ENCODE data around the gene DOCK1.
"Not testable (repeated sequence)": the region's sequence is repeated elsewhere in the genome, so short reads cannot be mapped to it uniquely, and the experiment has no call there.

The DOCK1 gene

DNA sequence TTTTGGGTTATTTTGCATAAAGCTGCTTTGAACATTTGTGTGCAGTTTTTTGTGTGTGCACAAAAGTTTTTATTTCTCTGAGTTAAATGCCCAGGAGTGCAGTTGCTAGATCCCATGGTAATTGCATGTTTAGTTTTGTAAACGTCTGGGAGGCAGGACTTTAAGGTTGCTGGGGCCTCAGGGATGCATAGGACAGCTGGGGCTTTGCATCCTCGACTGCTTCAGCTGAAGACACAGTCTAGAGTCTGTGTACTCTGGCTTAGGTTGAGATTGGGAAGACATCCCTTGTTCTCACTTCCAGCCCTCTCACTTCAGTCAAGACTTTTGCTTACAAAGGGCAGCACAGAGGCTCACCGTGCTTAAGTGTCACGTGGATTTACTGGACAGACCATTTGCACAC is 385.6 kb downstream of the DOCK1 start:
- H3K27me3 ChIP-seq (ENCODE audit: control insufficient read depth, insufficient read depth, low read length) = no peaks in the 10 kb centered on the region
- H3K9ac ChIP-seq (ENCODE audit: low read length) = no peak overlapping the region
- no peak overlapping the region for H3K27ac ChIP-seq (ENCODE audit: low read depth, low read length)
- H3K4me3 ChIP-seq (ENCODE audit: low read length) = no peak overlapping the region
- H3K36me3 ChIP-seq (ENCODE audit: control insufficient read depth, insufficient read depth, low read length) = no peaks in the 10 kb centered on the region
- no peaks in the 10 kb centered on the region for H3K4me1 ChIP-seq (ENCODE audit: control insufficient read depth, insufficient read depth, low read length)

DNA sequence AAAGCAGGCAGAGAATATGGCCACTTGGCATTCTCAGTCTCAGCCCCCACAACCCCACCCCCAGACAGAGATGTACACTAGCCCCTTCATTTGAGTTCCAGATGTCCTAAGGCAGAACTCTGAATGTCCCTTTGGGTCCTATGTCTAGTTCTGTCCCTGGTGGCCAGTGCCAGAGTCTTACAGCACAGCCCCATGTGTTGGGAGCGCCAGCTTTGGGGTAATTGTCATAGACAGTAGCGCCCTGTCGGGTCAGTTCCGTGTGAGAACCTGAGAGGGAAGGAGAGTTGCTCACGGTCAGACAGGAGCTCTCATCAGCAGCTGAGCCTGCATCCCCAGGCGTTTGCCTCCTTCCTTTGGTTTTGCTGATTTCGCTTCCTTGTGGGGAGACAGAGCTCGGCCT is 386.1 kb downstream of the DOCK1 start:
- H3K27ac ChIP-seq (ENCODE audit: low read depth, low read length) = no peak overlapping the region
- no peaks in the 10 kb centered on the region for H3K36me3 ChIP-seq (ENCODE audit: control insufficient read depth, insufficient read depth, low read length)
- H3K4me3 ChIP-seq (ENCODE audit: low read length) = no peak overlapping the region
- H3K9ac ChIP-seq (ENCODE audit: low read length) = no peak overlapping the region
- H3K27me3 ChIP-seq (ENCODE audit: control insufficient read depth, insufficient read depth, low read length) = no peaks in the 10 kb centered on the region
- H3K4me1 ChIP-seq (ENCODE audit: control insufficient read depth, insufficient read depth, low read length) = no peaks in the 10 kb centered on the region

DNA sequence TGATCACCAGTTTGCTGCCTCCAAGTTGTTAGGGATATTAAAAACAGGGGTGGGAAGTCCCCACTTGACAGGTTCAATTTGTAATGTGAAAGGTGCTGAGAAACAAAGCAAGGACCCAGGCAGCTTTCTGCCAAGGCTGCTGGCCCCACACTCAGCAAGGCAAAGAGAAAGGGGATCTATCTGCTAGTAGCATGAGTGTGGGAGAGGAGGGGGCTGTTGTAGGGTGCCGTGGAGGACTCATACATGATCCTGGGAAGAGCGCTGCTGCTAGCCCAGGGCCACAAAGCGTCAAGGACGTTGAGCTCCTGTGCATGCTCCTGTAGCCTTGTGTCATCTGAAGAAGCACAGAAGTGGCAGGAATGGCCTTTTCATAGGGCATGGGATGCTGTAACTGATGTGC is 387.7 kb downstream of the DOCK1 start:
- H3K27ac ChIP-seq (ENCODE audit: low read depth, low read length) = no peak overlapping the region
- H3K4me1 ChIP-seq (ENCODE audit: control insufficient read depth, insufficient read depth, low read length) = no peaks in the 10 kb centered on the region
- no peaks in the 10 kb centered on the region for H3K27me3 ChIP-seq (ENCODE audit: control insufficient read depth, insufficient read depth, low read length)

DNA sequence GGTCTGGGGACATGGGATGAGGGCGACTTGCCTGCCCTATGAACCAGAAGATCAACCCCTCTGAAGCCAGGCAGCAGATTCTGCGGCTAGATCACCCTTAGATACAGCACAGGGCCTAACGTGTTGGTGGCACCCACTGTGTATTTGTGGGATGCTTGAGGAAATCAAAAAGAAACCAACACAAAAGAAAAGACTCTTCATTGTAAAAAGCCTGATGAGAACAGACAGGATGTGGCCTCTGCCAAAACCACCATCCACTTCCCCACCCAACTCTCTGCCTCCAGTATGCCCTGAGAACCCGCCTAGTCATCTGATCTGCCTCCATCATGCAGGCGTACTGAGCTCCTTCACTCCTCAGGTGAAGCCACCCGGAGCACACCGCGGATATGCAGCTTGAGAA is 388.4 kb downstream of the DOCK1 start:
- Histone ChIP-seq H3K9ac (ENCODE audit: low read length) (no peak overlapping the region), H3K4me1 (ENCODE audit: control insufficient read depth, insufficient read depth, low read length) (no peaks in the 10 kb centered on the region), H3K4me3 (ENCODE audit: low read length) (no peak overlapping the region), H3K36me3 (ENCODE audit: control insufficient read depth, insufficient read depth, low read length) (no peaks in the 10 kb centered on the region), H3K27ac (ENCODE audit: low read depth, low read length) (no peak overlapping the region), H3K27me3 (ENCODE audit: control insufficient read depth, insufficient read depth, low read length) (no peaks in the 10 kb centered on the region)

More for the DNA sequence above, 387.7 kb downstream of the DOCK1 start:
- no peak overlapping the region for H3K4me3 ChIP-seq (ENCODE audit: low read length)
- H3K36me3 ChIP-seq (ENCODE audit: control insufficient read depth, insufficient read depth, low read length) = no peaks in the 10 kb centered on the region
- no peak overlapping the region for H3K9ac ChIP-seq (ENCODE audit: low read length)

- H3K4me1 ChIP-seq (ENCODE audit: control insufficient read depth, insufficient read depth, low read length) = no peaks in the 10 kb centered on the region
- H3K27ac ChIP-seq (ENCODE audit: low read depth, low read length) = no peak overlapping the region
- no peak overlapping the region for H3K9ac ChIP-seq (ENCODE audit: low read length)
- no peak overlapping the region for H3K4me3 ChIP-seq (ENCODE audit: low read length)
- H3K36me3 ChIP-seq (ENCODE audit: control insufficient read depth, insufficient read depth, low read length) = no peaks in the 10 kb centered on the region
- H3K27me3 ChIP-seq (ENCODE audit: control insufficient read depth, insufficient read depth, low read length) = no peaks in the 10 kb centered on the region
Observed at GRCh38 chr10:127296696-127297095, 391.5 kb downstream of the DOCK1 start.

DNA sequence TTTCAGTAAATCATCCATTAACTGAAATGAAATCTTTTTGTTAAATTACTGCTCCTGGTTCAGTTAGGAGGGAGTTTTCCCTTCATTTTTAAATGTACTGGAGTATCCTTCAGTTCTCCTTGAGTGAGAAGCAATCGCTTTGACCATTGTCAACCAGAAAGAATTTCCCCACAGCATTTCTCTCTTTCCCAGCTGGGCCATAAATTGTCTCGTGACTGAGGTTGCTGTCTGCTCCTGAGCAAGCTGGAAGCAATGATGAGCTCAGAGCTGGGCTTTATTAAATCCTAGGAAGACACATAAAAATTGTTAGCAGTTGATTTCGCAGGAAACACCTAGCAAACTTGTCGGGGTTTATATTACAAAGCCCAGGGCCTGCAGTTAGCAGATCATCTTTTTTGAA is 393.2 kb downstream of the DOCK1 start:
- Histone ChIP-seq H3K4me1 (ENCODE audit: control insufficient read depth, insufficient read depth, low read length) (no peaks in the 10 kb centered on the region), H3K27me3 (ENCODE audit: control insufficient read depth, insufficient read depth, low read length) (no peaks in the 10 kb centered on the region), H3K27ac (ENCODE audit: low read depth, low read length) (no peak overlapping the region), H3K4me3 (ENCODE audit: low read length) (no peak overlapping the region), H3K36me3 (ENCODE audit: control insufficient read depth, insufficient read depth, low read length) (no peaks in the 10 kb centered on the region), H3K9ac (ENCODE audit: low read length) (no peak overlapping the region)

DNA sequence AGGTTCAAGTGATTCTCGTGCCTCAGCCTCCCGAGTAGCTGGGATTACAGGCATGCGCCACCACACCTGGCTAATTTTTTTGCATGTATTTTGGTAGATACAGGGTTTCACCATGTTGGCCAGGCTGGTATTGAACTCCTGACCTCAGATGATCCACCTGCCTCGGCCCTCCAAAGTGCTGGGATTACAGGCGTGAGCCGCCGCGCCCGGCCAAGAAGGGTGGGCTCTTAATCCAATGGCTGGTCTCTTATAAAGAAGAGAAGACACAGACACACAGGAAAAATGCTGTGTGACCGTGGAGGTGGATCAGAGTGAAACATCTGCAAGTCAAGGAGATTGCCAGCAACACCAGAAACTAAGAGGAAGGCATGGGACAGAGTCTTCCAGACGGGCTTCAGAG is 394.0 kb downstream of the DOCK1 start:
- H3K36me3 ChIP-seq (ENCODE audit: control insufficient read depth, insufficient read depth, low read length); H3K4me3 ChIP-seq (ENCODE audit: low read length); H3K27ac ChIP-seq (ENCODE audit: low read depth, low read length); H3K4me1 ChIP-seq (ENCODE audit: control insufficient read depth, insufficient read depth, low read length); H3K27me3 ChIP-seq (ENCODE audit: control insufficient read depth, insufficient read depth, low read length); H3K9ac ChIP-seq (ENCODE audit: low read length): not testable (repeated sequence)

GRCh38 chr10:127299956-127300689 is 394.9 kb downstream of the DOCK1 start:
- H3K9ac ChIP-seq (ENCODE audit: low read length) = no peak overlapping the region
- no peaks in the 10 kb centered on the region for H3K27me3 ChIP-seq (ENCODE audit: control insufficient read depth, insufficient read depth, low read length)
- H3K4me1 ChIP-seq (ENCODE audit: control insufficient read depth, insufficient read depth, low read length) = no peaks in the 10 kb centered on the region
- H3K4me3 ChIP-seq (ENCODE audit: low read length) = no peak overlapping the region
- H3K36me3 ChIP-seq (ENCODE audit: control insufficient read depth, insufficient read depth, low read length) = no peaks in the 10 kb centered on the region
- no peak overlapping the region for H3K27ac ChIP-seq (ENCODE audit: low read depth, low read length)

GRCh38 chr10:127300868-127301321 is 395.7 kb downstream of the DOCK1 start:
- no peaks in the 10 kb centered on the region for H3K27me3 ChIP-seq (ENCODE audit: control insufficient read depth, insufficient read depth, low read length)
- no peaks in the 10 kb centered on the region for H3K4me1 ChIP-seq (ENCODE audit: control insufficient read depth, insufficient read depth, low read length)
- no peaks in the 10 kb centered on the region for H3K36me3 ChIP-seq (ENCODE audit: control insufficient read depth, insufficient read depth, low read length)
- H3K9ac ChIP-seq (ENCODE audit: low read length) = no peak overlapping the region
- H3K27ac ChIP-seq (ENCODE audit: low read depth, low read length) = no peak overlapping the region
- H3K4me3 ChIP-seq (ENCODE audit: low read length) = no peak overlapping the region

DNA sequence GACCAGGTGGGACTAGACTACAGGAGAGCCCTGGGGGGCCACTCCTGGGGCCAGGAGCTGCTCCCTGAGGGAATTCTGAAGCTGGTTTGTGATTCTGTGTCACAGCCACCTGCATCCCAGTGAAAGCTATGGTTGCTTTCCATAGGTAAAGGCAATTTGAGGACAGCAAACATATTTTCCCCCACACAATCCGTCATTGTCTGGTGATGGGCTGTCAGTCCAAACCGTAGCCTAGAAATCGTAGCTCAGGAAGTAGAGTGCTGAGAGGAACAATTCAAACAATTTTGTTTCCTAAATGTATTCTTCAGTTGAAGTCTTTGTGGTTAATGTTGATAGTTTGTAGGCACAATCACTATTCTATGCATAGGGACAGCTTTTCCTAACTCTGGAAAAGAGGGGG is 397.1 kb downstream of the DOCK1 start:
- no peak overlapping the region for H3K9ac ChIP-seq (ENCODE audit: low read length)
- no peaks in the 10 kb centered on the region for H3K4me1 ChIP-seq (ENCODE audit: control insufficient read depth, insufficient read depth, low read length)
- H3K36me3 ChIP-seq (ENCODE audit: control insufficient read depth, insufficient read depth, low read length) = no peaks in the 10 kb centered on the region
- no peak overlapping the region for H3K27ac ChIP-seq (ENCODE audit: low read depth, low read length)
- no peaks in the 10 kb centered on the region for H3K27me3 ChIP-seq (ENCODE audit: control insufficient read depth, insufficient read depth, low read length)
- H3K4me3 ChIP-seq (ENCODE audit: low read length) = no peak overlapping the region

GRCh38 chr10:127303105-127303504 is 397.9 kb downstream of the DOCK1 start:
- Histone ChIP-seq H3K4me1 (ENCODE audit: control insufficient read depth, insufficient read depth, low read length) (no peaks in the 10 kb centered on the region), H3K9ac (ENCODE audit: low read length) (no peak overlapping the region), H3K27ac (ENCODE audit: low read depth, low read length) (no peak overlapping the region), H3K36me3 (ENCODE audit: control insufficient read depth, insufficient read depth, low read length) (no peaks in the 10 kb centered on the region), H3K27me3 (ENCODE audit: control insufficient read depth, insufficient read depth, low read length) (no peaks in the 10 kb centered on the region), H3K4me3 (ENCODE audit: low read length) (no peak overlapping the region)

- Histone ChIP-seq H3K4me1 (ENCODE audit: control insufficient read depth, insufficient read depth, low read length) (no peaks in the 10 kb centered on the region), H3K4me3 (ENCODE audit: low read length) (no peak overlapping the region), H3K27ac (ENCODE audit: low read depth, low read length) (no peak overlapping the region), H3K27me3 (ENCODE audit: control insufficient read depth, insufficient read depth, low read length) (no peaks in the 10 kb centered on the region), H3K9ac (ENCODE audit: low read length) (no peak overlapping the region), H3K36me3 (ENCODE audit: control insufficient read depth, insufficient read depth, low read length) (no peaks in the 10 kb centered on the region)
Observed at GRCh38 chr10:127303746-127304145, 398.5 kb downstream of the DOCK1 start.

DNA sequence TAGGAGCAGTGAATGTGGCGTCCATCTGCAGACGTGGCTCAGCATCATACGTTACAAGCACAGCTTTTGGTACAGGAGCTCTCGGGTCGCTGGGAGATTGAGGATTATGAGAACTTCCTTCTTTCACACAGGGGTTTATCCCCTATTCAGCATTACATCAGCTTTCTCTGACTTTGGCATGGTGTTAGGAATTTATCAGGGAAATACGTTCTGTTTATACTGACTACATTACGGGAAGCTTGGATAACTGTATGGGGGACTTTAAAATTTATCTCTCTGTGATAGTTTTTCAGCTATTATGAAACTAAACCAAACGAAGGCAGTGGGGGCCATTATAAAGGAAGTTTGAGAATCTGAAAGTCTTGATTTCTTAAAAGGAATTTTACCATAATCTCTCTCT is 401.3 kb downstream of the DOCK1 start:
- Histone ChIP-seq H3K27me3 (ENCODE audit: control insufficient read depth, insufficient read depth, low read length) (no peaks in the 10 kb centered on the region), H3K27ac (ENCODE audit: low read depth, low read length) (no peak overlapping the region), H3K9ac (ENCODE audit: low read length) (no peak overlapping the region)

More for the DNA sequence above, 401.3 kb downstream of the DOCK1 start:
- H3K4me1 ChIP-seq (ENCODE audit: control insufficient read depth, insufficient read depth, low read length) = no peaks in the 10 kb centered on the region
- H3K36me3 ChIP-seq (ENCODE audit: control insufficient read depth, insufficient read depth, low read length) = no peaks in the 10 kb centered on the region
- no peak overlapping the region for H3K4me3 ChIP-seq (ENCODE audit: low read length)
